ENCODE results near the gene MXRA8.

MXRA8 gene

DNA sequence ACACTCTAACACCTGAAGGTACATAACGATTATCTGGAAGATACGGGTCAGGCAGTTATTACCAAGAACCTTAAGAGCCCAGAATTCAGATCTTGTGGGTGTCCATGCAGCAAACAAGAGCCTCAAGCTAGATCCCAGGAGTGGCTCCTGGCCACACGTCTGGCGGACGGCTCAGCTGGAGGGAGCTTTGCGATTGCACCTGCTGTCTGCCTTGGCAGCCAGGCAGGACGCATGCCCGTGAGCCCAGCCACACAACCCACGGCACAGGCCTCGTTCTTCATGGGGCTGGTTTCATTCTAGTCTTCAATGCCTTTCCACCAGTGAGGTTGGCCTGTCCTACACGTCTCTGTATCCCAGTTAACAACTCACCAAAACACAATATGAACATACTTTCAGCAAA lies 35.1 kb upstream of the MXRA8 start:
- no peak overlapping the region for H3K9ac ChIP-seq

DNA sequence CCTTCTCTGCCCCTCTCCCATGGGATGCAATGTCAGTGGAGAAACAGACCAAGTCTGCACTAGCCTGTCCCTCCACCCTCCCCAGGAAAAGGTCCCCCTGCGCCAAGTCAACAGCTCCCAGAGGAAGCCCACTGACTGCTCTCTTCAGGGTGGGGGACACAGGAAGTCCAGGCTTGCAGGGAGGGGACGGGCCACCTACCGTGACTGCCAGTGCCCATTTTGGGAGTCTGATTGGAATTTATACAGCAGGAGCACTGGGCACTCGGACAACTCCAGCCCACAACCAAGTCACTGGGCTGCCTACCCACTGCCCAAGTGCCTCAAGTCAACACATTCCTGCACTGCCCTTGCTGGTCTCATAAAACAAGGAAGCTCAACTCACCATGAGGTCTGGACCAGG lies 34.7 kb upstream of the MXRA8 start:
- no peaks in the 10 kb centered on the region for H3K27me3 ChIP-seq (ENCODE audit: insufficient read depth, low read depth)
- H3K27ac ChIP-seq = no peak overlapping the region
- no peaks in the 10 kb centered on the region for H4K20me1 ChIP-seq (ENCODE audit: insufficient read depth)
- no peak for TF ChIP-seq CTCF (conservative IDR thresholded peaks at IDR 0.05; ENCODE audit: low read depth, low read length)
- no peak overlapping the region for H3K4me2 ChIP-seq
- H3K36me3 ChIP-seq (ENCODE audit: insufficient read depth) = peaks cover 62% of the 10 kb centered on the region; the same call in 1 of the 2 replicates
- H3K4me3 ChIP-seq (IDR thresholded peaks at IDR 0.05; ENCODE audit: insufficient read depth, low read depth, low read length) = no peak overlapping the region
- peaks cover 18% of the 10 kb centered on the region for H3K4me1 ChIP-seq (ENCODE audit: low read depth, poor library complexity, severe bottlenecking)
- peaks cover 50% of the 10 kb centered on the region for H3K79me2 ChIP-seq (ENCODE audit: insufficient read depth, low read depth)
- no peak overlapping the region for H2AFZ ChIP-seq (ENCODE audit: low read depth)
- H3K9ac ChIP-seq = no peak overlapping the region

More for the DNA sequence above, 35.1 kb upstream of the MXRA8 start:
- no peak for TF ChIP-seq CTCF (conservative IDR thresholded peaks at IDR 0.05; ENCODE audit: low read depth, low read length)
- Histone ChIP-seq H3K79me2 (ENCODE audit: insufficient read depth, low read depth) (peaks cover 54% of the 10 kb centered on the region), H3K36me3 (ENCODE audit: insufficient read depth) (peaks cover 58% of the 10 kb centered on the region; the same call in 1 of the 2 replicates), H3K27me3 (ENCODE audit: insufficient read depth, low read depth) (no peaks in the 10 kb centered on the region), H3K4me3 (IDR thresholded peaks at IDR 0.05; ENCODE audit: insufficient read depth, low read depth, low read length) (no peak overlapping the region), H4K20me1 (ENCODE audit: insufficient read depth) (no peaks in the 10 kb centered on the region), H3K4me2 (no peak overlapping the region), H3K27ac (no peak overlapping the region), H2AFZ (ENCODE audit: low read depth) (no peak overlapping the region), H3K4me1 (ENCODE audit: low read depth, poor library complexity, severe bottlenecking) (peaks cover 19% of the 10 kb centered on the region)

GRCh38 chr1:1391225-1391624 lies 32.9 kb upstream of the MXRA8 start:
- H3K27me3 ChIP-seq (ENCODE audit: insufficient read depth, low read depth) = no peaks in the 10 kb centered on the region
- peaks cover 5% of the 10 kb centered on the region for H3K4me1 ChIP-seq (ENCODE audit: low read depth, poor library complexity, severe bottlenecking)
- peaks cover 67% of the 10 kb centered on the region; the same call in 1 of the 2 replicates for H3K36me3 ChIP-seq (ENCODE audit: insufficient read depth)
- no peak overlapping the region for H2AFZ ChIP-seq (ENCODE audit: low read depth)
- H3K79me2 ChIP-seq (ENCODE audit: insufficient read depth, low read depth) = peaks cover 32% of the 10 kb centered on the region; the same call in 1 of the 2 replicates
- H3K4me2 ChIP-seq = no peak overlapping the region
- H3K4me3 ChIP-seq (IDR thresholded peaks at IDR 0.05; ENCODE audit: insufficient read depth, low read depth, low read length) = no peak overlapping the region
- no peak overlapping the region for H3K27ac ChIP-seq
- no peak overlapping the region for H3K9ac ChIP-seq
- no peak for TF ChIP-seq CTCF (conservative IDR thresholded peaks at IDR 0.05; ENCODE audit: low read depth, low read length)
- no peaks in the 10 kb centered on the region for H4K20me1 ChIP-seq (ENCODE audit: insufficient read depth)

DNA sequence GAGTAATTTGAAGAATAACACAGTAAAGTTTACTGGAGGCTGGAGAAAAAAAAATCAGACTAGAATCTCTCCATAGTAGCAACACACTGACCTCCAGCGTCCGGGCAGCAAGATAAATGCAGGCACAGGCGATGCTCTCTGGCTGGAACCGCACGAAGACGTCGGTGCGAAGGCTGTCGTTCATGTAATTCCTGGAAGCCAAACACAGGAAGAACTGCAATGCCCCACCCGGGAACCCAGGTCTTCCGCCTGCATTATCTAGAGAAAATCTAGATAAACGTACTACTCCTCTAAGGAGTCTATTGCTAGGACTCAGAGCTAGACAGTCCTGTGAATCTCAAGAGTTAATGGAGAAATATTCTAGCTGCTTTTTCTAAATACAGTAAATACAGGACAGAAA lies 32.3 kb upstream of the MXRA8 start:
- H3K4me3 ChIP-seq (IDR thresholded peaks at IDR 0.05; ENCODE audit: insufficient read depth, low read depth, low read length) = no peak overlapping the region
- H3K36me3 ChIP-seq (ENCODE audit: insufficient read depth) = peaks cover 67% of the 10 kb centered on the region; the same call in 1 of the 2 replicates
- no peak overlapping the region for H3K9ac ChIP-seq
- no peak for TF ChIP-seq CTCF (conservative IDR thresholded peaks at IDR 0.05; ENCODE audit: low read depth, low read length)
- no peak overlapping the region for H3K4me2 ChIP-seq
- H3K27ac ChIP-seq = no peak overlapping the region
- peaks cover 27% of the 10 kb centered on the region; the same call in 1 of the 2 replicates for H3K79me2 ChIP-seq (ENCODE audit: insufficient read depth, low read depth)
- H4K20me1 ChIP-seq (ENCODE audit: insufficient read depth) = no peaks in the 10 kb centered on the region
- peaks cover 2% of the 10 kb centered on the region for H3K4me1 ChIP-seq (ENCODE audit: low read depth, poor library complexity, severe bottlenecking)
- no peak overlapping the region for H2AFZ ChIP-seq (ENCODE audit: low read depth)
- no peaks in the 10 kb centered on the region for H3K27me3 ChIP-seq (ENCODE audit: insufficient read depth, low read depth)

Measured in KMS-11 (cell line).